ENCODE measurements around the gene HTR7. TPM values are rescaled to one million over a fixed set of nuclear protein-coding genes. Genes with fewer than 3 reads are reported as not detected.

The HTR7 gene
- total RNA-seq, 5 donors from 2014 or later (not counting 1 experiment from before 2014, with no cell fraction given), result 0.07 TPM; not detected in 4

GRCh38 chr10:90701428-90701827 lies 156.4 kb downstream of the HTR7 start:
- Mint-ChIP-seq H3K27ac (no peak overlapping the region), H3K4me1 (no peaks in the 10 kb centered on the region), H3K9me3 (no peaks in the 10 kb centered on the region), H3K36me3 (no peaks in the 10 kb centered on the region), H3K27me3 (peaks cover 11 to 16% of the 10 kb centered on the region in 2 donors), H3K4me3 (no peak overlapping the region)
- H3K27ac ChIP-seq (ENCODE audit: low read length), result no peak overlapping the region
- no peak for DNase-seq
- ATAC-seq (replicated peaks in 1 of 4), result no peak
- POLR2A ChIA-PET, result no interaction called here
- peaks cover 0 to 5% of the 10 kb centered on the region in 2 experiments for H3K27me3 ChIP-seq (replicated peaks in 1 of 2; ENCODE audit: control insufficient read depth in 2 of 2, extremely low read depth in 1 of 2, insufficient read depth in 2 of 2, low read length in 1 of 2)
- CTCF ChIA-PET, result no interaction called here
- no peaks in the 10 kb centered on the region for H3K36me3 ChIP-seq (ENCODE audit: control insufficient read depth in 2 of 2, extremely low read depth in 1 of 2, insufficient read depth in 1 of 2, low read length in 1 of 2)
- no peaks in the 10 kb centered on the region for H3K4me1 ChIP-seq (ENCODE audit: control insufficient read depth in 1 of 2, extremely low read depth in 1 of 2, insufficient read depth in 2 of 2, low read length in 2 of 2)
- H3K4me3 ChIP-seq (ENCODE audit: control insufficient read depth in 1 of 2, extremely low read depth in 1 of 2, low read length in 1 of 2), result no peak overlapping the region
- no peaks in the 10 kb centered on the region for H3K9me3 ChIP-seq

DNA sequence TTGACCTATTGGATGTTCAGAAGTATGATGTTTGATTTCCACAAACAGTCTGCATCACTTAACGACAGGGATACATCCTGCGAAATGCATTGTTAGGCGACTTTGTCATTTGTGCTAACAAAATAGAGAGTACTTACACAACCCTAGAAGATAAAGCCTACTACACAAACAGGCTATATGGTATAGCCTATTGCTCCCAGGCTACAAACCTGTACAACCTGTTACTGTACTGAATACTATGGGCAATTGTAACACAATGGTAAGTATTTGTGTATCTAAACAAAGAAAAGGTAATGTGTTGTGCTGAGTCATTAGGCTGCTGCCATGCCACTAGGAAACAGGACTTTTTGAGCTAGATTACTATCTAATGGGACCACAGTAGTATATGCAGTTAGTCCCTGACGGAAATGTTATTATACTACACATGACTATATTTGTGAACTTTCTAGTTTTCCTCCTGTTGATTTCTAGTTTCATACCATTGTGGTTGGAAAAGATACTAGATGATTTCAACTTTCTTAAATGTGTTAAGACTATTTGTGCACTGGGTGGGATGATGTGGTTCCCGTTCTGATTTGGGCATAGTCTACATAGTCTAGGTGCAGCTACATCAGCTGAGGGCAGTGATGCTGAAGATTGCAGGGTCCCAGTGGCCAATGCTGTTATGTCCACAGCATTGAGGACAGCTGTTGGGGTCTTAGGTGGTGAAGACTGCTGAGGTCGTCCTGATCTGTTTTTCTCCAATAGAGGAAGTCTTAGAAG lies 161.7 kb downstream of the HTR7 start:
- Histone ChIP-seq H3K4me3 (ENCODE audit: control insufficient read depth in 1 of 2, extremely low read depth in 1 of 2, low read length in 1 of 2) (no peak overlapping the region), H3K4me1 (ENCODE audit: control insufficient read depth in 1 of 2, extremely low read depth in 1 of 2, insufficient read depth in 2 of 2, low read length in 2 of 2) (no peaks in the 10 kb centered on the region), H3K36me3 (ENCODE audit: control insufficient read depth in 2 of 2, extremely low read depth in 1 of 2, insufficient read depth in 1 of 2, low read length in 1 of 2) (no peaks in the 10 kb centered on the region), H3K27me3 (replicated peaks in 1 of 2; ENCODE audit: control insufficient read depth in 2 of 2, extremely low read depth in 1 of 2, insufficient read depth in 2 of 2, low read length in 1 of 2) (peaks cover 0 to 5% of the 10 kb centered on the region in 2 experiments), H3K9me3 (no peaks in the 10 kb centered on the region), H3K27ac (ENCODE audit: low read length) (no peak overlapping the region)
- POLR2A ChIA-PET, result no interaction called here
- H3K4me1 Mint-ChIP-seq, result no peaks in the 10 kb centered on the region
- no peak for DNase-seq
- 36% methylated on average over 2 of the region's 6 CpGs for WGBS (ENCODE audit: insufficient coverage)
- no peaks in the 10 kb centered on the region for H3K36me3 Mint-ChIP-seq
- no peaks in the 10 kb centered on the region for H3K9me3 Mint-ChIP-seq
- CTCF ChIA-PET, result no interaction called here
- H3K27ac Mint-ChIP-seq, result no peak overlapping the region
- no peak for ATAC-seq (replicated peaks in 1 of 4)
- H3K27me3 Mint-ChIP-seq, result peaks cover 11 to 15% of the 10 kb centered on the region in 2 donors
- no peak overlapping the region for H3K4me3 Mint-ChIP-seq

Other genes starting within 250 kb of the HTR7 start
- 10 to 100 TPM; 24.8 to 33.7 (median 26.9) TPM for gene RPP30, start 13.9 kb upstream of the HTR7 start, total RNA-seq
- not detected for gene ANKRD1, start 63.0 kb upstream of the HTR7 start, total RNA-seq

Data from T-cell (primary cell).